ENCODE measurements around the gene CRYBG1. TPM values are rescaled to one million over a fixed set of nuclear protein-coding genes. Genes with fewer than 3 reads are reported as not detected.

The CRYBG1 gene
- total and polyA plus RNA-seq, 10 of the 15 experiments (the other 5 are each of a cell fraction or from before 2014, with no cell fraction given) = 6.5 to 57.0 (median 25.2) TPM

GRCh38 chr6:106325336-106326178 lies 35.0 kb upstream of the CRYBG1 start, which contains the start of gene ATG5 (continued):
- TF ChIP-seq E4F1 (IDR thresholded peaks at IDR 0.05; ENCODE audit: borderline replicate concordance, partially characterized antibody) (peak; percentile 71), ZBTB40 (IDR thresholded peaks at IDR 0.05; ENCODE audit: borderline replicate concordance) (peak; percentile 91), NFIC (IDR thresholded peaks at IDR 0.05; ENCODE audit: low read depth, low read length) (no peak), SUZ12 (IDR thresholded peaks at IDR 0.05; ENCODE audit: unreplicated experiment) (no peak), RAD21 (IDR thresholded peaks at IDR 0.05; ENCODE audit: insufficient read depth, low read depth, low read length) (no peak), ZNF622 (IDR thresholded peaks at IDR 0.05) (no peak), CHD2 (IDR thresholded peaks at IDR 0.05; ENCODE audit: borderline replicate concordance, low read depth, low read length) (no peak), JUNB (IDR thresholded peaks at IDR 0.05) (0 out of 2 replicates have a peak, but pooled peaks have one; percentile 9), EGR1 (IDR thresholded peaks at IDR 0.05; ENCODE audit: borderline replicate concordance in 1 of 2, low read depth in 2 of 2, low read length in 2 of 2) (peak in 1 of 2 experiments; percentile 11; a peak in 2 of 3 replicates), GATAD2B (conservative IDR thresholded peaks at IDR 0.05; ENCODE audit: low read depth) (peak; percentile 90), CEBPB (IDR thresholded peaks at IDR 0.05; ENCODE audit: borderline replicate concordance in 1 of 2, low read depth in 2 of 2, low read length in 2 of 2) (no peak), SREBF2 (IDR thresholded peaks at IDR 0.05; ENCODE audit: low read length) (no peak), POLR2AphosphoS5 (IDR thresholded peaks at IDR 0.05; ENCODE audit: low read length) (peak; percentile 89), YY1 (IDR thresholded peaks at IDR 0.05; ENCODE audit: low read depth, low read length) (no peak; the same call in 1 of the 2 replicates), IRF4 (IDR thresholded peaks at IDR 0.05; ENCODE audit: low read depth, low read length) (no peak), ETV6 (conservative IDR thresholded peaks at IDR 0.05 in 1 of 2, IDR thresholded peaks at IDR 0.05 in 1 of 2; ENCODE audit: borderline replicate concordance in 1 of 2, low read depth in 1 of 2) (no peak), TAF1 (IDR thresholded peaks at IDR 0.05; ENCODE audit: borderline replicate concordance, low read depth, low read length) (peak; percentile 63), BHLHE40 (IDR thresholded peaks at IDR 0.05; ENCODE audit: borderline replicate concordance in 1 of 2, low read depth in 2 of 2, low read length in 1 of 2) (peak; percentile 46 to 71; a peak in 3 of 4 replicates), HDAC2 (IDR thresholded peaks at IDR 0.05) (no peak)
